ENCODE measurements around the gene WDR3.

WDR3 gene

GRCh38 chr1:118007391-118007790 is 77.9 kb downstream of the WDR3 start:
- DNase-seq (ENCODE audit: low read depth, low spot score), result no peak
- Histone ChIP-seq H3K4me1 (ENCODE audit: insufficient read depth, insufficient read length) (no peaks in the 10 kb centered on the region), H3K9ac (ENCODE audit: insufficient read length, low read depth) (no peak overlapping the region), H3K9me3 (ENCODE audit: insufficient read depth, low read length) (no peaks in the 10 kb centered on the region), H3K36me3 (ENCODE audit: insufficient read depth, insufficient read length, low read length) (no peaks in the 10 kb centered on the region), H3K27me3 (ENCODE audit: insufficient read depth, insufficient read length) (no peaks in the 10 kb centered on the region), H3K4me3 (ENCODE audit: insufficient read length, low read depth) (no peak overlapping the region)
- no peak for TF ChIP-seq SUZ12 (IDR thresholded peaks at IDR 0.05; ENCODE audit: extremely low read depth, insufficient read depth, insufficient read length)

DNA sequence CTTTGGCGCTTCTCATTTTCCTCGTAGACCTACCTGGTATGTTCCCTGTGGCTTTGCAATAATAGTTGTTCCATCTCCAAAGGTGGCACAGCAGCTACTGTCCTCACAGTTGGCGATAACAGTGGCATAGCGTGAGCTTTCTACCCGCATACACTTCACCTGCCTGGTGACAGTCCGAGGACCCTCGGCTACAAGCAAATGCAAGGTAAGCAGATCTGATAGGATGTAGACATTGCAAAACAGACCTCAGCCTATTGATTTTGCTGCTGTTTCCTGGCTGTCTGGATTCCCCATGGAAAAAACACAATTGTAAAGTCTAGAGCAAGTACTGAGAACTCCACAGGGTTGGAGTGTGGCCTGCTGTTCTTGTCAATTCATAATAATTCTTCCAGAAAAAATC is 78.5 kb downstream of the WDR3 start:
- no peak for DNase-seq (ENCODE audit: low read depth, low spot score)
- H3K9ac ChIP-seq (ENCODE audit: insufficient read length, low read depth), result no peak overlapping the region

DNA sequence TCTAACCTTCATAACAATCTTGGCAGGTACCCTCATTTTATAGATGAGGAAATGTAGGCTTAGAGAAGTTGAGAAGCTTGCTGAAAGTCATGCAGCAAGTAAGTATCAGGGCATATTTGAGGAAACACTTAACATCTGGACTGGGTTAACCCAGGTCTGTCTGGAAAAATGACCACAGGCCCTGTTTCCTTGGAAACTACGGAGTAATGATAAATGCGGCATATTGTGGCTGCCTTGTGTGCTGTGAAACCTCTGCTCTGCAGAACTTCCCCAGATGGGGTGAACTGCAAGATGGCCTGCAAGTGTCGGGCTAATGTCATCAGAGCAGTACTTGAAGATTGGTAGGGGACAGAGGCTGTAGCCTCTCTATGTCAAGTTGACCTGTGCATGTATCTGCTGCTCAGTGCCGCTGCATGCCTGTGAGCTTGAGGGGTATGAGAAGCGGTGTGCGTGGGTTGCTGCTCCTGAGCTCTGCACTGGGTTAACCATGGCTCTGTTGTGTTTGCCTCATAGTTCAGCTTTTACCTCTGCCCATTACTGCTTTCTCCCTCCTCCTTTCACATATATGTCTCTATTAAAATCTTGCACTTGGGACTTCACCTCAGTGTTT is 83.1 kb downstream of the WDR3 start:
- no peaks in the 10 kb centered on the region for H3K9me3 ChIP-seq (ENCODE audit: insufficient read depth, low read length)
- TF ChIP-seq SUZ12 (IDR thresholded peaks at IDR 0.05; ENCODE audit: extremely low read depth, insufficient read depth, insufficient read length) (no peak), YY1 (IDR thresholded peaks at IDR 0.05; ENCODE audit: insufficient read depth, insufficient read length) (no peak), ZNF274 (IDR thresholded peaks at IDR 0.05; ENCODE audit: low read depth, low read length) (no peak)
- no peak overlapping the region for H3K9ac ChIP-seq (ENCODE audit: insufficient read length, low read depth)
- no peaks in the 10 kb centered on the region for H3K27me3 ChIP-seq (ENCODE audit: insufficient read depth, insufficient read length)
- DNase-seq (ENCODE audit: low read depth, low spot score), result no peak
- no peaks in the 10 kb centered on the region for H3K36me3 ChIP-seq (ENCODE audit: insufficient read depth, insufficient read length, low read length)
- no peaks in the 10 kb centered on the region for H3K4me1 ChIP-seq (ENCODE audit: insufficient read depth, insufficient read length)
- no peak overlapping the region for H3K4me3 ChIP-seq (ENCODE audit: insufficient read length, low read depth)

More for the DNA sequence above, 78.5 kb downstream of the WDR3 start:
- no peak overlapping the region for H3K4me3 ChIP-seq (ENCODE audit: insufficient read length, low read depth)
- H3K36me3 ChIP-seq (ENCODE audit: insufficient read depth, insufficient read length, low read length), result no peaks in the 10 kb centered on the region
- H3K27me3 ChIP-seq (ENCODE audit: insufficient read depth, insufficient read length), result no peaks in the 10 kb centered on the region
- no peaks in the 10 kb centered on the region for H3K4me1 ChIP-seq (ENCODE audit: insufficient read depth, insufficient read length)
- TF ChIP-seq ZNF274 (IDR thresholded peaks at IDR 0.05; ENCODE audit: low read depth, low read length), result no peak
- no peak for TF ChIP-seq YY1 (IDR thresholded peaks at IDR 0.05; ENCODE audit: insufficient read depth, insufficient read length)
- TF ChIP-seq SUZ12 (IDR thresholded peaks at IDR 0.05; ENCODE audit: extremely low read depth, insufficient read depth, insufficient read length), result no peak
- no peaks in the 10 kb centered on the region for H3K9me3 ChIP-seq (ENCODE audit: insufficient read depth, low read length)

- H3K9ac ChIP-seq (ENCODE audit: insufficient read length, low read depth), result no peak overlapping the region
- TF ChIP-seq ZNF274 (IDR thresholded peaks at IDR 0.05; ENCODE audit: low read depth, low read length) (no peak), SUZ12 (IDR thresholded peaks at IDR 0.05; ENCODE audit: extremely low read depth, insufficient read depth, insufficient read length) (no peak), YY1 (IDR thresholded peaks at IDR 0.05; ENCODE audit: insufficient read depth, insufficient read length) (no peak)
- no peak for DNase-seq (ENCODE audit: low read depth, low spot score)
- H3K36me3 ChIP-seq (ENCODE audit: insufficient read depth, insufficient read length, low read length), result no peaks in the 10 kb centered on the region
- H3K27me3 ChIP-seq (ENCODE audit: insufficient read depth, insufficient read length), result no peaks in the 10 kb centered on the region
- H3K9me3 ChIP-seq (ENCODE audit: insufficient read depth, low read length), result no peaks in the 10 kb centered on the region
- no peak overlapping the region for H3K4me3 ChIP-seq (ENCODE audit: insufficient read length, low read depth)
- H3K4me1 ChIP-seq (ENCODE audit: insufficient read depth, insufficient read length), result no peaks in the 10 kb centered on the region
These were observed 83.8 kb downstream of the WDR3 start for GRCh38 chr1:118013336-118013735.

DNA sequence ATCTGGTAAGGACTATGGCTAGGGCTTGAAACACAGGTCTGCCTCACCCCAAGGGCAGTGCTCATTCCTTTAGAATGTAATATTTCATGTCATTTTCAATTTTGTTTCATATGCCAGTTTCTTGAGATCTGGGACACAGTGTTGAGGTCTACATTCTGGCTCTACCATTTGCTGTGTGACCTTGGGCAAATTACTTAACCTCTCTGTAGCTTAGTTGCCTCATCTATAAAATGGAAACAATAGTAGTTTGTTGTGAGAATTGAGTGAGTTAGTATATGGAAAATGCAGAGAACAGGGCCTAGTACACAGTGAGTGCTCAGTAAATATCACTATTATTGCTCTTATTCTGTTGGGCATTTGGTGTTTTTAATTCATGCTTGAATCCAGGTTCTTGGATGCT is 84.4 kb downstream of the WDR3 start:
- Histone ChIP-seq H3K36me3 (ENCODE audit: insufficient read depth, insufficient read length, low read length) (no peaks in the 10 kb centered on the region), H3K4me3 (ENCODE audit: insufficient read length, low read depth) (no peak overlapping the region), H3K27me3 (ENCODE audit: insufficient read depth, insufficient read length) (no peaks in the 10 kb centered on the region), H3K9ac (ENCODE audit: insufficient read length, low read depth) (no peak overlapping the region), H3K4me1 (ENCODE audit: insufficient read depth, insufficient read length) (no peaks in the 10 kb centered on the region), H3K9me3 (ENCODE audit: insufficient read depth, low read length) (no peaks in the 10 kb centered on the region)
- TF ChIP-seq SUZ12 (IDR thresholded peaks at IDR 0.05; ENCODE audit: extremely low read depth, insufficient read depth, insufficient read length), result no peak
- no peak for TF ChIP-seq ZNF274 (IDR thresholded peaks at IDR 0.05; ENCODE audit: low read depth, low read length)
- TF ChIP-seq YY1 (IDR thresholded peaks at IDR 0.05; ENCODE audit: insufficient read depth, insufficient read length), result no peak
- DNase-seq (ENCODE audit: low read depth, low spot score), result no peak
